B cell (primary cell): ENCODE results near the gene TCP10L. TPM values are rescaled to one million over a fixed set of nuclear protein-coding genes. Genes with fewer than 3 reads are reported as not detected.

Source experiments
- ATAC-seq: fragments of 200-7000 bp; cut with Tn5 transposase; one replicate; pipeline ENCODE4 v1.10.0; 2021; ENCODE audit warnings: low read depth, mild to moderate bottlenecking, moderate number of reproducible peaks, moderate library complexity
- CTCF ChIA-PET: fragments of 350-600 bp; sonication (Branson Sonifier 250); formaldehyde crosslinking; loops from one replicate; lab custom pipeline; 2021; ENCODE audit warnings: antibody characterized with exemption, inconsistent platforms; lab: Charles Lee
- POLR2A ChIA-PET: fragments of 350-600 bp; sonication (Branson Sonifier 250); formaldehyde crosslinking; loops from one replicate; lab custom pipeline; 2021; ENCODE audit warnings: antibody characterized with exemption; lab: Charles Lee
- DNase-seq: peaks from one replicate; pipeline ENCODE4 v3.0.0; 2013
- H2AFZ ChIP-seq: 2 replicates; pipeline ENCODE4 v1.6.1; 2012; ENCODE audit warnings: mild to moderate bottlenecking, low read depth, low read length; ENCODE audit not compliant: insufficient read depth, poor library complexity, severe bottlenecking
- H3K27ac ChIP-seq, 2 donors: 1 replicate in 1 of 2; 2 replicates in 1 of 2; pipeline ENCODE4 v1.5.1; 2012 to 2013; ENCODE audit warnings: low read length in 2 of 2, mild to moderate bottlenecking in 2 of 2, moderate library complexity in 1 of 2
- H3K27me3 ChIP-seq, 4 experiments: fragments of 200-600 bp in 1 of 4; sonication (generic) in 1 of 4; replicated peaks in 1 of 4; 1 replicate in 2 of 4; 2 replicates in 2 of 4; pipeline versions ENCODE4 v1.6.1 to v1.7.0; 2013 to 2016; ENCODE audit warnings: low read length in 3 of 4, mild to moderate bottlenecking in 2 of 4, mixed read lengths in 1 of 4, moderate library complexity in 1 of 4; ENCODE audit not compliant: insufficient read depth in 4 of 4, control insufficient read depth in 3 of 4; ENCODE audit errors: control extremely low read depth in 1 of 4
- H3K36me3 ChIP-seq, 2 experiments: replicated peaks in 1 of 2; 1 replicate in 1 of 2; 2 replicates in 1 of 2; pipeline versions ENCODE4 v1.6.1 to v1.7.1; 2013; ENCODE audit warnings: low read length in 1 of 2; ENCODE audit not compliant: insufficient read depth in 2 of 2, control insufficient read depth in 1 of 2; ENCODE audit errors: control extremely low read depth in 1 of 2, extremely low read depth in 1 of 2
- H3K4me1 ChIP-seq, 2 donors: fragments of 200-600 bp in 1 of 2; sonication (generic) in 1 of 2; 1 replicate in 1 of 2; 2 replicates in 1 of 2; pipeline versions ENCODE4 v1.5.1 to v1.6.1; 2013 to 2017; ENCODE audit warnings: low read length in 2 of 2; ENCODE audit not compliant: control insufficient read depth in 2 of 2, insufficient read depth in 2 of 2
- H3K4me2 ChIP-seq: replicated peaks from 2 replicates; pipeline ENCODE3; 2012; ENCODE audit warnings: mild to moderate bottlenecking, low read depth, low read length; ENCODE audit not compliant: poor library complexity, severe bottlenecking
- H3K4me3 ChIP-seq, 5 experiments: fragments of 200-600 bp in 1 of 5; sonication (generic) in 1 of 5; 1 replicate in 3 of 5; 2 replicates in 2 of 5; pipeline versions ENCODE4 v1.5.1 to v1.7.0; 2011 to 2016; ENCODE audit warnings: low read length in 4 of 5, mild to moderate bottlenecking in 4 of 5, low read depth in 2 of 5, control low read depth in 1 of 5, moderate library complexity in 1 of 5; ENCODE audit not compliant: insufficient read depth in 1 of 5; ENCODE audit errors: control extremely low read depth in 1 of 5, extremely low read depth in 1 of 5
- H3K79me2 ChIP-seq: fragments of 200-600 bp; sonication (generic); one replicate; pipeline ENCODE4 v1.6.0; 2016; ENCODE audit warnings: low read length; ENCODE audit not compliant: control insufficient read depth, insufficient read depth
- H3K9ac ChIP-seq: fragments of 200-600 bp; sonication (generic); 2 replicates; pipeline ENCODE4 v1.6.1; 2017; ENCODE audit warnings: mild to moderate bottlenecking, low read length, moderate library complexity
- H3K9me3 ChIP-seq, 3 donors: one replicate each; pipeline versions ENCODE4 v1.6.1 to v1.7.1; 2013; ENCODE audit warnings: low read length in 2 of 3; ENCODE audit not compliant: control insufficient read depth in 2 of 3, insufficient read depth in 1 of 3; ENCODE audit errors: control extremely low read depth in 1 of 3
- H4K20me1 ChIP-seq: 2 replicates; pipeline ENCODE4 v1.6.0; 2012; ENCODE audit warnings: mild to moderate bottlenecking, low read length; ENCODE audit not compliant: insufficient read depth, control insufficient read depth, poor library complexity, severe bottlenecking
- H3K27ac Mint-ChIP-seq: one replicate; pipeline ENCODE4 v1.8.0; 2021; ENCODE audit warnings: mixed read lengths
- H3K27me3 Mint-ChIP-seq: one replicate; pipeline ENCODE4 v1.8.0; 2021; ENCODE audit warnings: mixed read lengths
- H3K4me1 Mint-ChIP-seq: one replicate; pipeline ENCODE4 v1.8.0; 2021; ENCODE audit warnings: mixed read lengths
- H3K4me3 Mint-ChIP-seq: one replicate; pipeline ENCODE4 v1.8.0; 2021; ENCODE audit warnings: mixed read lengths
- H3K9me3 Mint-ChIP-seq: one replicate; pipeline ENCODE4 v1.8.0; 2022; ENCODE audit warnings: mixed read lengths; ENCODE audit not compliant: insufficient read depth
- EZH2 ChIP-seq: IDR thresholded peaks from 2 replicates; pipeline ENCODE4 v1.6.1; 2012; ENCODE audit warnings: borderline replicate concordance, low read depth, mild to moderate bottlenecking, moderate library complexity, low read length; ENCODE audit not compliant: insufficient read depth, poor library complexity, severe bottlenecking
- WGBS: methylation state at CpG from one replicate; pipeline ENCODE4 v1.1.5; 2013; ENCODE audit warnings: missing lambda C conversion rate; ENCODE audit not compliant: insufficient coverage; 5-methylcytosine and 5-hydroxymethylcytosine counted together
- intact Hi-C: fragments of 100-400 bp; cut with micrococcal nuclease; formaldehyde crosslinking; loops from one replicate; pipeline ENCODE4 v1.10.0; 2022
- polyA plus RNA-seq: library from polyadenylated mRNA; depleted of rRNA; stranded (reverse); fragments of >200 nt; gene quantifications from 2 replicates; pipeline ENCODE4 v1.2.3, GENCODE V29; 2012
- total RNA-seq, 2 donors: library from RNA; stranded (reverse); fragments of 120-200 nt in 1 of 2; gene quantifications; 1 replicate in 1 of 2; 2 replicates in 1 of 2; pipeline versions ENCODE4 v1.2.3 to v1.2.4, GENCODE V29; 2013 to 2022
- TF ChIP-seq, protein P1 (sequence below): fragments of 200-600 bp; IDR thresholded peaks from one replicate; pipeline ENCODE4 v1.8.0; 2022; ENCODE audit warnings: antibody characterized with exemption, mild to moderate bottlenecking

Gene TCP10L
- total and polyA plus RNA-seq, 2 donors (not counting 1 experiment from before 2014, with no cell fraction given): 0.39 TPM

DNA sequence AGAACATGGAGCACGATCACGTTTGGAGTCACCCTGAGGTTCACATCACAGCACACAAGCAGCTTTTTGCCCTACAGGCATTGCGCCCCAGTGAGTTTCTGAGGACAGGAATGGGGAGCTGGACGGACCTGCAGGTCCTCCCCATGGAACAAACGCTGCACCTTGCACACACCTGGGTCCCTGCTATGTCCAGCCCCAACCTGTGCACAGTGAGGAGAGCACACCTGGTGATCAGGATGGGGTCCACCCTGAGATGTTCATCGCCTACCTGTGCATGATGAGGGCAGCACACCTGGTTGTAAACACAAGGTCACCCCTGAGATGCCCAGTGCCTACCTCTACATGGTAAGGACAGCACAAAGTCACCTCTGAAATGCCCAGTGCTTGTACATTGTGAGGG, 45.9 kb downstream of the TCP10L start:
- POLR2A ChIA-PET: no interaction called here

DNA sequence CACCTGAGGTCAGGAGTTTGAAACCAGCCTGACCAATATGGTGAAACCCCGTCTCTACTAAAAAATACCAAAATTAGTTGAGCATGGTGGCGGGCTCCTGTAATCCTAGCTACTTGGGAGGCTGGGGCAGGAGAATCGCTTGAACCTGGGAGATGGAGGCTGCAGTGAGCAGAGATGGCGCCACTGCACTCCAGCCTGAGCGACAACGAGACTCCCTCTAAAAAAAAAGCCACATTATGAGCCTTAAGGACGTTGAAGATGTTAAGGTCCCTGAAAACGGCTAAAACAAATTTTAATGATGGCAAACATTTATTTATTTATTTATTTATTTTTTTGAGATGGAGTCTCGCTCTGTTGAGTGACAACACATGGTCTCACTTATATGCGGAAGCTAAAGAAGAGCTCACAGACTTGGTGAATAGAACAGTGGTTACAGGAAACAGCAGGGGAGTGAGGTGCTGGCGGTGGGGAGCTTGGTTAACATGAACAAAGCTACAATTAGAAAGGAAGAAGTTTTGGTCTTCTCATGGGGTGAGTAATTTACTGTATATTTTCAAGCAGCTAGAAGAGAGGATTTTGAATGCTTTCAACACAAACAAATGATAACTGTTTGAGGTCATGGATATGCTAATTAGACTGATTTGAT, 47.1 kb downstream of the TCP10L start:
- Histone ChIP-seq H3K9ac (no peak overlapping the region), H3K27me3 (peaks cover 0 to 12% (median 1%) of the 10 kb centered on the region in 4 experiments), H3K9me3 (peaks cover 0 to 1% (median 0%) of the 10 kb centered on the region in 3 donors), H3K4me1 (no peaks in the 10 kb centered on the region), H3K4me2 (no peak overlapping the region), H3K36me3 (no peaks in the 10 kb centered on the region), H3K4me3 (no peak overlapping the region), H3K27ac (no peak overlapping the region), H4K20me1 (no peaks in the 10 kb centered on the region), H3K79me2 (no peaks in the 10 kb centered on the region), H2AFZ (no peak overlapping the region)
- ChIA-PET CTCF (no interaction called here), POLR2A (no interaction called here)
- Mint-ChIP-seq H3K4me1 (no peaks in the 10 kb centered on the region), H3K27ac (no peak overlapping the region), H3K27me3 (peaks cover 19% of the 10 kb centered on the region), H3K4me3 (no peak overlapping the region), H3K9me3 (no peaks in the 10 kb centered on the region)
- TF ChIP-seq, protein P1, sequence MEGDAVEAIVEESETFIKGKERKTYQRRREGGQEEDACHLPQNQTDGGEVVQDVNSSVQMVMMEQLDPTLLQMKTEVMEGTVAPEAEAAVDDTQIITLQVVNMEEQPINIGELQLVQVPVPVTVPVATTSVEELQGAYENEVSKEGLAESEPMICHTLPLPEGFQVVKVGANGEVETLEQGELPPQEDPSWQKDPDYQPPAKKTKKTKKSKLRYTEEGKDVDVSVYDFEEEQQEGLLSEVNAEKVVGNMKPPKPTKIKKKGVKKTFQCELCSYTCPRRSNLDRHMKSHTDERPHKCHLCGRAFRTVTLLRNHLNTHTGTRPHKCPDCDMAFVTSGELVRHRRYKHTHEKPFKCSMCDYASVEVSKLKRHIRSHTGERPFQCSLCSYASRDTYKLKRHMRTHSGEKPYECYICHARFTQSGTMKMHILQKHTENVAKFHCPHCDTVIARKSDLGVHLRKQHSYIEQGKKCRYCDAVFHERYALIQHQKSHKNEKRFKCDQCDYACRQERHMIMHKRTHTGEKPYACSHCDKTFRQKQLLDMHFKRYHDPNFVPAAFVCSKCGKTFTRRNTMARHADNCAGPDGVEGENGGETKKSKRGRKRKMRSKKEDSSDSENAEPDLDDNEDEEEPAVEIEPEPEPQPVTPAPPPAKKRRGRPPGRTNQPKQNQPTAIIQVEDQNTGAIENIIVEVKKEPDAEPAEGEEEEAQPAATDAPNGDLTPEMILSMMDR: no peak
- no peak for TF ChIP-seq EZH2
- no peak for ATAC-seq
- WGBS: 80% methylated on average over 4 of the region's 11 CpGs
- intact Hi-C loops: no loop called here
- no peak for DNase-seq

More for the DNA sequence above, 45.9 kb downstream of the TCP10L start:
- Histone ChIP-seq H3K4me3 (no peak overlapping the region), H2AFZ (no peak overlapping the region), H3K9me3 (no peaks in the 10 kb centered on the region), H3K27ac (no peak overlapping the region), H3K9ac (no peak overlapping the region), H3K4me2 (no peak overlapping the region), H3K4me1 (no peaks in the 10 kb centered on the region), H3K27me3 (peaks cover 0 to 12% (median 1%) of the 10 kb centered on the region in 4 experiments), H3K79me2 (no peaks in the 10 kb centered on the region), H4K20me1 (no peaks in the 10 kb centered on the region), H3K36me3 (no peaks in the 10 kb centered on the region)
- intact Hi-C loops: no loop called here
- no peak for TF ChIP-seq EZH2
- TF ChIP-seq, protein P1: no peak
- DNase-seq: no peak
- 93% methylated on average over 6 of the region's 6 CpGs for WGBS
- Mint-ChIP-seq H3K27ac (no peak overlapping the region), H3K9me3 (no peaks in the 10 kb centered on the region), H3K27me3 (peaks cover 19% of the 10 kb centered on the region), H3K4me3 (no peak overlapping the region), H3K4me1 (no peaks in the 10 kb centered on the region)
- CTCF ChIA-PET: no interaction called here
- ATAC-seq: no peak
